WERI-Rb-1 (cell line): ENCODE results near the gene STX12.
"Not testable (repeated sequence)": the region's sequence is repeated elsewhere in the genome, so short reads cannot be mapped to it uniquely, and the experiment has no call there.

Experiments used
- DNase-seq: peaks from one replicate; pipeline ENCODE4 v3.0.0-alpha.2; 2020
- H3K27ac ChIP-seq: fragments of 250-450 bp; sonication (Bioruptor Pico); 2 replicates; pipeline ENCODE4 v1.5.1; 2020; ENCODE audit warnings: mild to moderate bottlenecking, moderate library complexity
- H3K27me3 ChIP-seq: fragments of 250-450 bp; sonication (Bioruptor Pico); 2 replicates; pipeline ENCODE4 v1.5.1; 2021; ENCODE audit warnings: mild to moderate bottlenecking, low read depth, moderate library complexity; ENCODE audit not compliant: insufficient read depth, severe bottlenecking
- H3K36me3 ChIP-seq: fragments of 250-450 bp; sonication (Bioruptor Pico); 2 replicates; pipeline ENCODE4 v1.5.1; 2020; ENCODE audit warnings: mild to moderate bottlenecking, moderate library complexity
- H3K4me3 ChIP-seq: 2 replicates; pipeline ENCODE4 v1.5.1; 2011; ENCODE audit warnings: low read depth, mild to moderate bottlenecking, control low read depth, low read length
- H3K9me3 ChIP-seq: fragments of 250-450 bp; sonication (Bioruptor Pico); 2 replicates; pipeline ENCODE4 v1.5.1; 2021; ENCODE audit warnings: mild to moderate bottlenecking, moderate library complexity; ENCODE audit not compliant: severe bottlenecking
- TF ChIP-seq, protein P1 (sequence below): IDR thresholded peaks from 2 replicates; pipeline ENCODE4 v1.5.1; 2011; ENCODE audit warnings: low read depth, mild to moderate bottlenecking, control low read depth, inconsistent platforms, low read length

Gene STX12

DNA sequence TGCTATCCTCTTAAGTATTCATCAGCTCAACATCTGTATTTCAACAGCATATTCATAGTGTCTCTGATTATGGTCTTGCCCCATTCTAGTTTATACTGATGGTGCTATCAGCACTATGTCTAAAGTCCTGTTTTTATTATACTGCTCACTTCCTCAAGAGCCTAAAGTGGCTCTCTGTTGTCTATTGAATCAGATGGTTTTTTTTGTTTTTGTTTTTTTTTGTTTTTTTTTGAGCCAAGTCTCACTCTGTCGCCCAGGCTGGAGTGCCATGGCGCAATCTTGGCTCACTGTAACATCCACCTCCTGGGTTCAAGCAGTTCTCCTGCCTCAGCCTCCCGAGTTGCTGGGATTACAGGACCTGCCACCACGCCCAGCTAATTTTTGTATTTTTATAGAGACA is 6.1 kb downstream of the STX12 start:
- no peak overlapping the region for H3K27ac ChIP-seq
- no peak overlapping the region for H3K4me3 ChIP-seq
- H3K27me3 ChIP-seq = no peaks in the 10 kb centered on the region
- TF ChIP-seq, protein P1, sequence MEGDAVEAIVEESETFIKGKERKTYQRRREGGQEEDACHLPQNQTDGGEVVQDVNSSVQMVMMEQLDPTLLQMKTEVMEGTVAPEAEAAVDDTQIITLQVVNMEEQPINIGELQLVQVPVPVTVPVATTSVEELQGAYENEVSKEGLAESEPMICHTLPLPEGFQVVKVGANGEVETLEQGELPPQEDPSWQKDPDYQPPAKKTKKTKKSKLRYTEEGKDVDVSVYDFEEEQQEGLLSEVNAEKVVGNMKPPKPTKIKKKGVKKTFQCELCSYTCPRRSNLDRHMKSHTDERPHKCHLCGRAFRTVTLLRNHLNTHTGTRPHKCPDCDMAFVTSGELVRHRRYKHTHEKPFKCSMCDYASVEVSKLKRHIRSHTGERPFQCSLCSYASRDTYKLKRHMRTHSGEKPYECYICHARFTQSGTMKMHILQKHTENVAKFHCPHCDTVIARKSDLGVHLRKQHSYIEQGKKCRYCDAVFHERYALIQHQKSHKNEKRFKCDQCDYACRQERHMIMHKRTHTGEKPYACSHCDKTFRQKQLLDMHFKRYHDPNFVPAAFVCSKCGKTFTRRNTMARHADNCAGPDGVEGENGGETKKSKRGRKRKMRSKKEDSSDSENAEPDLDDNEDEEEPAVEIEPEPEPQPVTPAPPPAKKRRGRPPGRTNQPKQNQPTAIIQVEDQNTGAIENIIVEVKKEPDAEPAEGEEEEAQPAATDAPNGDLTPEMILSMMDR = no peak
- DNase-seq = no peak
- no peaks in the 10 kb centered on the region for H3K9me3 ChIP-seq
- peaks cover 5% of the 10 kb centered on the region; the same call in 1 of the 2 replicates for H3K36me3 ChIP-seq

DNA sequence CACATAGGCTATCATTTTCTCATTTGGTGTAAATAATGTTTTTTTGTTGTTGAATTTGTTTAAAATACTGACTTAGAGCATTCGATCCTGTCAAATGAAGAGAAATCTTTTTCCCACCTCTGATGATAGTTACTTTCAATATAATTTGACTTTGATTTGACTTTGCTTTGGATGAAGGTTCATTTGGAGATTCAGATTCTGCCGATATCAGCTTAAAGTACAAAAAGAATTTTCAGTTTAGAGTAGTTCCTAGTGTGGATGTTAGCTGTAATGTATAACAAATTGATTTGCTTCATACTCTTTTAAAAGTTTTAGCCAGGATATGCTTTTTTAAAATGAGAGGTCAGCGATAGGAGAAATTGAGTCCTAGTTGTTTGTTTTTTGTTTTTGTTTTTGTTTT is 9.9 kb downstream of the STX12 start:
- DNase-seq = no peak
- no peaks in the 10 kb centered on the region for H3K36me3 ChIP-seq
- no peaks in the 10 kb centered on the region for H3K9me3 ChIP-seq
- no peaks in the 10 kb centered on the region for H3K27me3 ChIP-seq
- no peak overlapping the region for H3K4me3 ChIP-seq
- TF ChIP-seq, protein P1 = no peak
- no peak overlapping the region for H3K27ac ChIP-seq

DNA sequence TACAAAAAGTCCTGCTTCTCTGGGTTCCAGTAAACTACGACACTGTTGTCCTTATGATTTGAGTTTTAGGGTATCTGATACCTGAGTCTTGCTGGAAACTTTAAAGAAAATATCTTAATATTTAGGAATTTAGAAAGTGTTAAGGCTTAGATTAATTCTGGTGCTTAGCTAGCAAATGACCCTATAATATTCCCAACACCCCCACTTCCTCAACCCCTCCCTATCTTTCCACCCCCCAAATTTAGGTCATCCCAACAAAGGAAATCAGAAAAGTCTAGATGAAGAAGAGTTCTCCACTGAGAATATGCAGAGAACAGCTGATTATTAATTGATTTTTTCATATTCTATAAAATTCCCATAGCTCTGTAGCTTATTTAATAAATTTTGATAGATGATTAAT is 11.7 kb downstream of the STX12 start:
- H3K9me3 ChIP-seq = no peaks in the 10 kb centered on the region
- TF ChIP-seq, protein P1 = no peak
- H3K27me3 ChIP-seq = no peaks in the 10 kb centered on the region
- no peak overlapping the region for H3K4me3 ChIP-seq
- H3K27ac ChIP-seq = no peak overlapping the region
- H3K36me3 ChIP-seq = peaks cover under 1% of the 10 kb centered on the region; the same call in 1 of the 2 replicates
- no peak for DNase-seq

DNA sequence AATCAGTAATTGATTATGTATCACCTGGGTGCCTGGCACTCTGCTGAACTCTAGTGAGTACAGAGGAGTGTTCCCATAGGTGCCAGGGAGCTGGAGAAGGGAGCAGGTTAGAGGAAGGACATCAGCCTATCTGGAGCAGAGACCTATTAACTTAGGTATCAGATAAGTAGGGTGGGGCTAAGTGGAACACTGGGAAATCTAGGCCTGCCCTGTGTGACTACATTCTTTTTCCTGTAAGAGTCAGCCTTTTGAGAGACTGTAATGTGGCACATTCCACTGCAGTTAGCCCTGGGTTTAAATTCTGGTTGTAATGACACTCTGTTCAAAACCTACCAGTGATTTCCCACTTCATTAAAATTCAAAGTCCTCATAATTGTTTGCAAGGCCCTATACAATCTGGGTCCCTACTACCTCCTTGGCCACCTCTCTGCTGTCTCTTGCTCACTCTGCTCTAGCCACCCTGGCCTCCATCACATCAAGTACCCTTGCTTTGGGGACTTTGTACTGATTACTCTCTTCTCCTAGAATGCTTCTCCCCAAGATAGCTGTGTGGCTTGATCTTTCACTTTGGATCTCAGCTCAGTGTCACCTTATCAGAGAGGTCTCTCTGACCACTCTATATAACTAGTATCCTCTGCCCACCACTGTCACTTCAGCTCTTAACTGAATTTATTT is 12.9 kb downstream of the STX12 start:
- no peak for DNase-seq
- TF ChIP-seq, protein P1 = no peak
- no peak overlapping the region for H3K27ac ChIP-seq
- H3K27me3 ChIP-seq = no peaks in the 10 kb centered on the region
- peaks cover 12% of the 10 kb centered on the region for H3K36me3 ChIP-seq
- H3K4me3 ChIP-seq = no peak overlapping the region
- H3K9me3 ChIP-seq = no peaks in the 10 kb centered on the region

DNA sequence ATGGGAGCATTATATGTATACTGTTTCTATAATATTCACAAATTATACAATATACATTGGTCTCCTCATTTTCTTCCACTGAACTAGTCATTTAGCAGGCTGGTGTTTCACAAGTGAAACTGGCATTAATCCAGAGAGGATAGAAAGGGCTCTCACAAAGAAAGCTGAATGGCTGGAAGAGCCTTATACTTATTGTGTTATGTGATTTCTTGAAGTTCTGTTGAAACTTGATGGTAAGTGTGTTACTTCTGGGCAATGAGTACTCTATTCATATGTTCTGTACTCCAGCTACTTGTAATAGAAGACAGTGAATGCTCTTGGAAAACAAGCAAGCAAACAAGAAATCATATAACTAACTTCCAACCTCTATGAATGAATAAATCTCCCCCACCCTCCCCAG is 14.9 kb downstream of the STX12 start:
- Histone ChIP-seq H3K9me3 (no peaks in the 10 kb centered on the region), H3K27me3 (no peaks in the 10 kb centered on the region), H3K36me3 (peaks cover 19% of the 10 kb centered on the region), H3K27ac (no peak overlapping the region), H3K4me3 (no peak overlapping the region)
- DNase-seq = no peak
- TF ChIP-seq, protein P1 = no peak

DNA sequence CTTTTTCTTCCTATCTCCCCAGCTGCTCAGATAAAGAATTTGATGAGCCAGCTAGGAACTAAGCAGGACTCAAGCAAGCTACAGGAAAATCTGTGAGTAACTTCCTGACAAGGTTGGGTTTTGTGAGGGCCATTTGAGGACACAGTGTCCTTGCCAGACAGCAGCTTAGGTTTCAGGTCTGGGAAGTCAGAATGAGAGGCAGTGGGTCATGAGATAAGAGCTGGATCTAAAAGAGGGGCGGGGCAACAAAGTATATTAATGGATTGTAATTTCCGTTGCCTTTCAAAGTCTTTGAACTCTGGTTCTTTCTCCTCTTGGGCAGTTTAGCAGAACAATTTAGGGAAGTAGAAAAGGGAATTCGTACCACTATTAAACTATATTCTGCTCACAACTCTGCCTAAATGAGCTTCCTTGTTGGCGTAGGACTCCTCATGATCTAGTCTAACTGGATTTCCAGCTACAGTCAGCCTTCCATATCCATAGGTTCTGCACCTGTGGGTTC is 16.6 kb downstream of the STX12 start:
- peak; percentile 47 for DNase-seq
- peaks cover 29% of the 10 kb centered on the region for H3K36me3 ChIP-seq
- H3K27me3 ChIP-seq = no peaks in the 10 kb centered on the region
- 0 out of 2 replicates have a peak overlapping the region, but pooled peaks have one; percentile 13 for H3K27ac ChIP-seq
- TF ChIP-seq, protein P1 = no peak
- no peaks in the 10 kb centered on the region for H3K9me3 ChIP-seq
- no peak overlapping the region for H3K4me3 ChIP-seq

DNA sequence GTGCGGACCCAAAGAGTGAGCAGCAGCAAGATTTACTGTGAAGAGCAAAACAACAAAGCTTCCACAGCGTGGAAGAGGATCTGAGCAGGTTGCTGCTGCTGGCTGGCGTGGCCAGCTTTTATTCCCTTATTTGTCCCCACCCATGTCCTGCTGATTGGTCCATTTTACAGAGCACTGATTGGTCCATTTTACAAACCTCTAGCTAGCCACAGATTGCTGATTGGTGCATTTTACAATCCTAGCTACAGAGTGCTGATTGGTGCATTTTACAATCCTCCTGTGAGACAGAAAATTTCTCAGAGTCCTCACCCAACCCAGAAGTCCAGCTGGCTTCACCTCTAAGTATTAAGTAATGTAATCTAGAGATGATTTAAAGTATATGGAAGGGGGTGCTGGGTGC is 17.3 kb downstream of the STX12 start:
- peak; percentile 11 for DNase-seq
- H3K27me3 ChIP-seq, H3K4me3 ChIP-seq, H3K27ac ChIP-seq, H3K9me3 ChIP-seq: not testable (repeated sequence)
- H3K36me3 ChIP-seq = peaks cover 34% of the 10 kb centered on the region
